ENCODE results near the gene DCAF6.
"Not testable (repeated sequence)": the region's sequence is repeated elsewhere in the genome, so short reads cannot be mapped to it uniquely, and the experiment has no call there.

Gene DCAF6

DNA sequence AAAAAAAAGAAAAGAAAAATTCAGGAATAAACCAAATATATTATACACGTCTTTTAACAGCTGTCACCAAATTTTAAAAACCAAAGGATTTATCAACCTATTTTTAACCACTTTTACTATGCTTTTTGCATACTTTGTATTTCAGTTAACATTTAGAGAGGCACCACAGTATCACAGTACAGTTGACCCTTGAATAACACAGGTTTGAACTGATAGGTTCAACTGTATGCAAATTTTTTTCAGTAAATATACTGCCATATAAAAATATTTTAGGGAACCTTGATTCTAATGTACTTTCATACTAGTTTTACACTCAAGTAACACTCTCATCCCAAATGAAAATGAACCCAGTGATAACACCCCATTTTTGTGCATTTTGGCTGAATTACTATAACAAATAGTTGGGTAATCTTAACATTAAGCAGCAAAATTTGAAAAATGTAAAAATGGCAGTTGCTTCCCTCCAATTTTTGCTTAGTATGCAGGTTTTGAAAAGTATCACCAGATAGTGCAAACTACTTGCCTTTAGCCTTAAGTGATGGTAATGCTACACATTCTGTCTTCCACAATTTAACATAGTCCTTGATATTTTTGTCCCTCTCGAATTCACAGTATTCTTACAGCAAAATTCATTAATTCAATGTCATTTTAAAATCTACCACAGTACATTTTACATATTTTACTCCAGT, 11.8 kb upstream of the DCAF6 start:
- no peak for DNase-seq

- DNase-seq = no peak
Measured at GRCh38 chr1:167926486-167926997, 9.9 kb upstream of the DCAF6 start.

DNA sequence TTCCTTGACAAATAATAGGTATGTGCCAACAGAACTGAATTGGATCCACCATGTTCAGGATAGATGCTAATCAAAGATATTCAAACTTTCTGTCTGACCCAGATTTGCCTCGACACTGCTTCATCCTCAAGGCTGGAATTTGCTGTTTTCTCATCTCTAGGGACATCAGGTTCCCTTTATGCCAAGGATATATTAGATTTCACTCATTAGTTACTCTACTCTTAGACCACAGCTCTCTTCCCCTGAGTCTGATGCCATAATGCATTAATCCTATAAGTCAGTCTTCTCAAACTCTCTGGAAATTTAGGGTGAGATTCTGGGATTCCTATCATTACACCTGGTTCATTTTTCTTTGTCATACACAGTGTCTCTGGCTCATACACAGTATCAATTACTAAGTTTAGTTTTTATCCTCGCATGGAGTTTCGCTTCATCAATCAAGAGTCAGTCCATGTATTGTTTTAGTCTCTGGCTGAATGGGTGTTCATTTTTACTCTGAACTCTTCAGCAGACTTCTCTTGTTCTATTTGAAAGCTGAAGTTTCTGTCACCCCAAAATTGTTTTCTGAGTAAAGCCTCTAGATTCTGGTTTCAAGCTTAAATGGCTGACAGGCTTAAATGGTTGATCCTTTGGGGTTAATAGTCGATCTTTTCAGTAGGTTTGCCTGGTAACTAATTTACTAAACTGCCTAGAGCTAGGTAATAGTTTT, 9.3 kb upstream of the DCAF6 start:
- DNase-seq = no peak

DNA sequence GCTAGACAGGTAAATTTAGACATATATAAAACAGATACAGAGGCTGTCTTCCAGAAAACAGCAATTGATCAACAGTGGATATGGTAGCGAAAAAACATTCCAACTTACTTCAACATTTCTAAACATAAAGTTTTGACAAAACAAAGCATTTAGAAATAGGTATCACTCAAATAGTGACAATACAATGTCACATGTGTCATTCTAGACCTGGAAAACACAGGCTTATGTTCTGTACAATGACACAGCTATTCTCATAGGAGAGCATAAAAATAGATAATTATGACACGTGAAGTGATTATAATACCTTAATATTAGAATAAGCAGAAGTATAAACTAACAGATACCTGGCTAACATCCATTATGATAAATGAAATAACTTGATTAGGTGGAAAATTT, 8.0 kb upstream of the DCAF6 start:
- DNase-seq = no peak

DNA sequence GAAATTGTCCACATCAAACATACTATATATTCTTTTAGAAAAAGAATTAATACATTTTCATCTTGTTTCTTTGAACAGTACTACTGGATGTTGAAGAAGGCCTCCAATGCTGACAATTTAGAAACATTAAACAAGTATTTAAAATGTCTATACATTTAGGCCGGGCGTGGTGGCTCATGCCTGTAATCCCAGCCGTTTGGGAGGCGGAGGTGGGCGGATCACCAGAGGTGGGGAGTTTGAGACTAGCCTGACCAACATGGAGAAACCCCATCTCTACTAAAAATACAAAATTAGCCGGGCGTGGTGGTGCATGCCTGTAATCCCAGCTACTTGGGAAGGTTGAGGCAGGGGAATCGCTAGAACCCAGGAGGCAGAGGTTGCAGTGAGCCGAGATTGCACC, 7.6 kb upstream of the DCAF6 start:
- DNase-seq = not testable (repeated sequence)

- no peak for DNase-seq
Measured at GRCh38 chr1:167929725-167930124, 6.8 kb upstream of the DCAF6 start.

- DNase-seq = no peak
Measured at GRCh38 chr1:167933788-167934187, 2.7 kb upstream of the DCAF6 start.

DNA sequence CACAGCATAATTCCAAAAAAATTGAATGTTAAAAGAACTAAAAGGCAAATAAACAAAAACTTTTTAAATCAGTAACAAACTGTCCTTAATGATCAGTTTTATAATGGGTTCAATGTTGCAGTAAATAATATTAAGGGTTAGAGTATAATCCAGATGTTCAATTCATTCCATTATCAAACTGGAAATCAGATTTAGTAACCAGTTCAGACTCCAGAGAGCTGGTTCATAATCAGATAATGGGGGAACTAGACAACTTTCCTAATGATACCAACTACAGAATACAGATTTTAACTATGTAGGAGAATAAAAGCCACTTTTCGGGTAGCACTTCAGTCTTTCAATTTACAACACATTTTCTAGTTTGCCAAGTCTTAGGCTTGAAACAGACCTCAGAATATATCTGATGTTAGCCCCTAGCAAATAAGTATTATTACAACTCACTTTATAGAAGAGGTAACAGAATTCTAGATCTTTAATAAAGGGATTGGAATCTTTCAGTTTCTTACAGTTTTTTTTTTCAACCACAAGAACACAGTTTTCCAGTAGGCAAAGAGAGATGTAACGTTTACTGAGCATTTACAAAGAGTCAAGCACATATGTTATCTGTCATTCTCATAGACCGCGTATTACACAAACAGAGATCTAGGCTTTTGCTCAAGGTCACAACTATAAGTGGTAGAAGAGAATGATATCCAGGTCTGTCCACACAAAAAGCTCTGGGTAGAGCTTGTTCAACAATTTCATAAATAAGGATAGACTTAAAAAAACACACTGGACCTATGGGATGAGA, 1.9 kb upstream of the DCAF6 start:
- no peak for DNase-seq

- DNase-seq = peak; percentile 24
Measured at GRCh38 chr1:167935216-167936067, 1.0 kb upstream of the DCAF6 start.

DNA sequence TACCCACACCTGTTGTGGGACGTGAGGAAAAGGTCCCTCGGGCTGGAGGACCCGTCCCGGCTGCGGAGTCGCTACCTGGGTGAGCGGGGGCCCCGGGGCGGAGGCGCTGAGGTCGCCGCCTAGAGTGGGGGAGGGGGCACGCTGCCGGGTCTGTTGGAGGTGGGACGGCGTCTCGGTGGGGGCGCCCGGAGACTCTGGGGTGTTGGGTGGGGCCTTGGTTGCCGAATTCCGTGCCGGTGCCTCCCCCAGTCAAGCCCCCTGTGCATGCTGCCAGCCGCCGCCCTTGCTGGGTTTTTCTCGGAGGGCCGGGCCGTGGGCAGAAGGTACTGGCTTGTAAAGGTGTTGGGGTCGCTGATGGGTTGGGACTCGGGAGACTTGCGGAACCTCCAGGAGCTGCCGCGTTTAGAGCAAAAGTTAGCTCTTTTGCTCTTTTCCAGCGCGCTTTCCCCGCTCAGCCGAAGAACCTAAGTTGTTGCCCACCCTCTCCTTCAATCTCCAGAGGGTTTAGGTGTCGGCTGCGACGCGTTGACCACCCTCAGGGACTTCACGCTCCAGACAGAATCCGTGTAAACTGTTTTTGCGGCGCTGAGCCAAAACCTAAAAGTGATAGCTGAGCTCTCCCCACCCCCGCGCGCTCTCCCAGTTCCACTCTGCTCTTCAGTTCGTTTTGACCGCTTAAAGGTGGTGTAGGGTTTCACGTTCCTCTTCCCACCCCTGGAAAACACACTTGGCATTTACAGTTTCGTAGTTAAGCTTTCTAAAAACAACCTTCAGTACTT, 636 bp downstream of the DCAF6 start, which contains the start of gene MPC2:
TSS of gene MPC2 (minus strand) at position 143 of the 779 bp plus-strand sequence. CDS start 1,231 bp downstream, outside the sequence.
- DNase-seq = peak; percentile 13

- DNase-seq = no peak
Measured at GRCh38 chr1:167937709-167938010, 1.2 kb downstream of the DCAF6 start.

DNA sequence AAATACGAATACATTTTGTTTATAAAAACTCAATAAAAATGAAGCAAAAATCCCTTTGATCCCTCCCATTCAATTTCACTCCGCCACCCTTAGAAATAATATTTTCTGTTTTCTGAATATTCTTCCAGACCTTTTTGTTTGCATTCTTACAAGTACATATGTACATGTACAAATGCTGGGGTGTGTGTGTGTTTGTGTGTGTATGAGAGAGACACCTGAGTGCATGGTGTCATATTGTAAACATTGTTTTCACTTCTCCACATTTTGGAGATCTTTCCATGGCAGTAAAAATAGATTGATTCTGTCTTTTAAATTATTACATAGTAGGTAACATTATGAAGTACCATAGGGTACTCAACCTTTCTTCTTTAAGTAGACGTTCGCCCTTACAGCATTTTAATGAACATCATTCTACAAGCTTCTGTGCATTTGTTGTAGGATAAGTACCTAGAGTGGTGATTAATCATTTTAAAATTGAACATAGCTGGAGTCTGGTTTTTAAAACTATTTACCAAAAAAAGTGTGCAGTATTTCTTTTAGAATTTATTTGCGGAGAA, 1.7 kb downstream of the DCAF6 start:
- no peak for DNase-seq

- no peak for DNase-seq
Measured at GRCh38 chr1:167940264-167940663, 3.8 kb downstream of the DCAF6 start.

- no peak for DNase-seq
Measured at GRCh38 chr1:167943541-167943940, 7.1 kb downstream of the DCAF6 start.

DNA sequence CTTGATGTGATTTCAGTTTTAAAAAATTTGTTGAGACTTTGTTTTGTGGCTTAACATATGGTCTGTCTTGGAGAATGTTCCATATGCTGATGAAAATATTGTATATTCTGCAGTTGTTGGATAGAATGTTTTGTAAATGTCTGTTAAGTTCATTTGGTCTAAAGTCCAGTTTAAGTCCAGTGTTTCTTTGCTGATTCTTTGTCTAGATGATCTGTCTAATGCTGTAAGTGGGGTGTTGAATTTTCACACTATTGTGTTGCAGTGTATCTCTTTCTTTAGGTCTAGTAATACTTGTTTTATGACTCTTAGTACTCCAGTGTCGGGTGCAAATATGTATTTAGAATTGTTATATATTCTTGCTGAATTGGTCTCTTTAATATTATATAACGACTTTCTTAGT, 11.2 kb downstream of the DCAF6 start:
- no peak for DNase-seq

DNA sequence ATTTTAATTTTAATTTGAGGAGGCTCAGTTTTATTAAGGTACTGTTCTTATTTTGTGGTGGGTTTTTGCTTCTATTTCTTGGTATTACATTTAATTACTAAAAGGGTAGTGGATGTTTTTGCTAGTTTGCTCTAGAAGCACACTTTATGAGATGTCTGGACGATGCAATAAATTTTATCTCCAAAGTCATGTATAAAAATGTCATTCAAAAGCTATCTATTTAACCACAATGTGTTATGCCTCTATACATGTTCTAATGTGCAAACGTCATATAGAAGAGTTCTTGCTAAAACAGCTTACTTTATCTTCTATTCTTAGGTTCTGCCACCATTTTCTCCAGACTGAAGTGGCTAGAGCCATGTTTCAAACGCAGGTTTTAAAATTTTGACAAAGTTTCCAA, 13.3 kb downstream of the DCAF6 start:
- DNase-seq = no peak

GRCh38 chr1:167950569-167950968, 14.1 kb downstream of the DCAF6 start:
- no peak for DNase-seq

DNA sequence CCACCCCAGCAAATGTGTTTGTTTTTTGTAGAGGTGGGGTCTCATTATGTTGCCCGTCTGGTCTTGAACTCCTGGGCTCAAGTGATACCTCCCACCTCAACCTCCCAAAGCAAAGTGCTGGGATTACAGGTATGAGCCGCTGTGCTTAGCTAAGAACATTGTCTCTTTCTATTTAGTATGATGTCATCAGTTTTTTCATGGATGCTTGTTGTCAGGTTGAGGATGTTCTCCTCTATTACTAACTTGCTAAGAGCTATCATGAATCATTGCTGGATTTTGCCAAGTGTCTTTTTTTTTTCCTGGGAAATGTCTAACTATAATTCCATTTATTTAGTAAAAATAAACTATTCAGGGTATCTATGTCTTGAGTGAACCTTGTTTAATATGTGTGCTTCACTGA, 19.4 kb downstream of the DCAF6 start:
- no peak for DNase-seq

GRCh38 chr1:167957710-167958109, 21.2 kb downstream of the DCAF6 start:
- DNase-seq = no peak

DNA sequence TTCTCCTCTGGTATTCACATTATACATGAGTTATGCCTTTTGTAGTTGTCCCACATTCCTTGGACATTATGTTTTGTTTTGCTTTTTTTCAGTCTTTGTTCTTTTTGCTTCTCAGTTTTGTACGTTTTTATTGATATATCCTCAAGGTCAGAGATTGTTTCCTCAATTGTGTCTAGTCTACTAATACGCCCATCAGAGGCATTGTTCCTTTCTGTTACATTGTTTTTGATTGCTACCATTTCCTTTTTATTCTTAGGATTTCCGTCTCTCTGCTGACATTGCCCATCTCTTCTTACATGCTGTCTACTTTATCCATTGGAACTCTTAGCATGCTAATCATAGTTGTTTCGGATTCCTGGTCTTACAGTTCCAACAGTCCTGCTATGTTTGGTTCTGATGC, 28.2 kb downstream of the DCAF6 start:
- no peak for DNase-seq

- no peak for DNase-seq
Measured at GRCh38 chr1:167966050-167966449, 29.6 kb downstream of the DCAF6 start.

GRCh38 chr1:167968569-167968968, 32.1 kb downstream of the DCAF6 start:
- DNase-seq = no peak
